ENCODE results near the gene NSG1.

- TF ChIP-seq CTCF (conservative IDR thresholded peaks at IDR 0.05; ENCODE audit: low read depth, low read length) (no peak), EZH2 (IDR thresholded peaks at IDR 0.05; ENCODE audit: borderline replicate concordance, low read depth, low read length, poor library complexity, severe bottlenecking) (no peak)
Observed at GRCh38 chr4:4427886-4428285, 41.0 kb downstream of the NSG1 start.

All from A673 (cell line).